GM13976 (cell line): ENCODE measurements around the gene MOCS1.

Experiments used
- DNase-seq: peaks from one replicate; pipeline ENCODE4 v3.0.0; 2012; ENCODE audit warnings: low spot score
- CTCF ChIP-seq: IDR thresholded peaks from 2 replicates; pipeline ENCODE4 v1.5.1; 2012; ENCODE audit warnings: borderline replicate concordance, mild to moderate bottlenecking; ENCODE audit not compliant: insufficient read depth; ENCODE audit errors: extremely low read depth, missing control alignments, control extremely low read depth
- in situ Hi-C: fragments of 300-500 bp; cut with MboI; formaldehyde crosslinking; loops from one replicate; pipeline ENCODE4 v1.12.0; 2022; ENCODE audit warnings: low sequenced_read_pairs, mixed read lengths, inconsistent platforms; ENCODE audit not compliant: unreplicated experiment

The MOCS1 gene

GRCh38 chr6:39897698-39898097, 36.6 kb downstream of the MOCS1 start:
- DNase-seq: no peak
- TF ChIP-seq CTCF: no peak
- in situ Hi-C loops: loop anchor here (25.0 kb wide), 1 partner anchor 535 kb away; no protein-coding TSS in a partner anchor

- in situ Hi-C loops: loop anchor here (25.0 kb wide), 1 partner anchor 534 kb away; no protein-coding TSS in a partner anchor
- no peak for TF ChIP-seq CTCF
These were observed 37.6 kb downstream of the MOCS1 start for GRCh38 chr6:39896701-39897100.

GRCh38 chr6:39893286-39893685, 41.0 kb downstream of the MOCS1 start:
- TF ChIP-seq CTCF: no peak
- in situ Hi-C loops: loop anchor here (25.0 kb wide), 1 partner anchor 531 kb away; no protein-coding TSS in a partner anchor
- DNase-seq: no peak

More at GRCh38 chr6:39896701-39897100, 37.6 kb downstream of the MOCS1 start:
- DNase-seq: no peak

- TF ChIP-seq CTCF: peak; percentile 28
- in situ Hi-C loops: loop anchor here (25.0 kb wide), 1 partner anchor 530 kb away; no protein-coding TSS in a partner anchor
- DNase-seq: peak; percentile 64
These were observed 41.7 kb downstream of the MOCS1 start for GRCh38 chr6:39892490-39893129.

GRCh38 chr6:39891976-39892375, 42.3 kb downstream of the MOCS1 start:
- in situ Hi-C loops: loop anchor here (25.0 kb wide), 1 partner anchor 530 kb away; no protein-coding TSS in a partner anchor
- no peak for DNase-seq
- no peak for TF ChIP-seq CTCF

- no peak for TF ChIP-seq CTCF
- no peak for DNase-seq
- in situ Hi-C loops: loop anchor here (25.0 kb wide), 1 partner anchor 529 kb away; no protein-coding TSS in a partner anchor
These were observed 42.9 kb downstream of the MOCS1 start for GRCh38 chr6:39891353-39891752.
